Neuronal stem cell (in vitro differentiated cells): ENCODE data around the gene RCOR3.

Experiments
- DNase-seq: peaks from one replicate; pipeline ENCODE4 v3.0.0-alpha.2; 2013; ENCODE audit warnings: low spot score
- H2AFZ ChIP-seq: one replicate; pipeline ENCODE4 v1.6.1; 2013; ENCODE audit warnings: mild to moderate bottlenecking, low read length, inconsistent platforms
- H2AK5ac ChIP-seq: 2 replicates; pipeline ENCODE4 v1.6.1; 2013; ENCODE audit warnings: low read depth, mild to moderate bottlenecking, inconsistent platforms, low read length, moderate library complexity, mixed read lengths
- H2BK120ac ChIP-seq: 2 replicates; pipeline ENCODE4 v1.6.1; 2013; ENCODE audit warnings: low read depth, mild to moderate bottlenecking, inconsistent platforms, low read length, moderate library complexity, mixed read lengths
- H2BK12ac ChIP-seq: one replicate; pipeline ENCODE4 v1.6.1; 2013; ENCODE audit warnings: low read length, inconsistent platforms
- H2BK15ac ChIP-seq: 2 replicates; pipeline ENCODE4 v1.6.1; 2013; ENCODE audit warnings: mild to moderate bottlenecking, low read length, inconsistent platforms, mixed read lengths
- H2BK5ac ChIP-seq: one replicate; pipeline ENCODE4 v1.6.1; 2013; ENCODE audit warnings: inconsistent platforms, mild to moderate bottlenecking, low read length, moderate library complexity
- H3K14ac ChIP-seq: one replicate; pipeline ENCODE4 v1.6.1; 2013; ENCODE audit warnings: low read length, inconsistent platforms
- H3K18ac ChIP-seq: 2 replicates; pipeline ENCODE4 v1.6.1; 2013; ENCODE audit warnings: low read length, inconsistent platforms
- H3K23ac ChIP-seq: 2 replicates; pipeline ENCODE4 v1.6.1; 2013; ENCODE audit warnings: low read depth, mild to moderate bottlenecking, mixed read lengths, low read length, inconsistent platforms; ENCODE audit not compliant: poor library complexity
- H3K27ac ChIP-seq: replicated peaks from 3 replicates; pipeline ENCODE4 v1.5.1; 2013; ENCODE audit warnings: low read length, inconsistent platforms
- H3K27me3 ChIP-seq, 3 experiments: 2 replicates each; pipeline ENCODE4 v1.6.1; 2013; ENCODE audit warnings: low read length in 3 of 3, mild to moderate bottlenecking in 2 of 3, inconsistent platforms in 1 of 3, low read depth in 1 of 3, mixed read lengths in 1 of 3, moderate library complexity in 1 of 3; ENCODE audit not compliant: control insufficient read depth in 3 of 3, insufficient read depth in 3 of 3
- H3K36me3 ChIP-seq, 2 donors: replicated peaks in 1 of 2; 2 replicates each; pipeline ENCODE4 v1.6.1; 2013; ENCODE audit warnings: low read length in 2 of 2; ENCODE audit not compliant: control insufficient read depth in 2 of 2, insufficient read depth in 2 of 2
- H3K4ac ChIP-seq: 2 replicates; pipeline ENCODE4 v1.6.1; 2013; ENCODE audit warnings: inconsistent platforms, mild to moderate bottlenecking, low read length, moderate library complexity
- H3K4me1 ChIP-seq, 2 donors: 1 replicate in 1 of 2; 2 replicates in 1 of 2; pipeline ENCODE4 v1.6.1; 2013; ENCODE audit warnings: low read length in 2 of 2, low read depth in 1 of 2; ENCODE audit not compliant: control insufficient read depth in 2 of 2, insufficient read depth in 1 of 2
- H3K4me2 ChIP-seq: one replicate; pipeline ENCODE4 v1.6.1; 2013; ENCODE audit warnings: mild to moderate bottlenecking, low read length, inconsistent platforms; ENCODE audit not compliant: insufficient read depth, poor library complexity, severe bottlenecking
- H3K4me3 ChIP-seq, 2 donors: 2 replicates each; pipeline ENCODE4 v1.5.1; 2013; ENCODE audit warnings: low read length in 2 of 2, mild to moderate bottlenecking in 2 of 2, inconsistent platforms in 1 of 2, moderate library complexity in 1 of 2
- H3K79me1 ChIP-seq: one replicate; pipeline ENCODE4 v1.6.1; 2013; ENCODE audit warnings: low read depth, mild to moderate bottlenecking, inconsistent platforms, low read length, moderate library complexity
- H3K9ac ChIP-seq: one replicate; pipeline ENCODE4 v1.6.1; 2013; ENCODE audit warnings: mild to moderate bottlenecking, low read depth, low read length, inconsistent platforms; ENCODE audit not compliant: poor library complexity
- H3K9me3 ChIP-seq, 2 donors: replicated peaks in 1 of 2; 2 replicates each; pipeline versions ENCODE3 to v1.6.1; 2013; ENCODE audit warnings: low read length in 2 of 2, mild to moderate bottlenecking in 2 of 2, inconsistent platforms in 1 of 2, low read depth in 1 of 2, mixed read lengths in 1 of 2, moderate library complexity in 1 of 2; ENCODE audit not compliant: control insufficient read depth in 2 of 2, insufficient read depth in 1 of 2
- H4K8ac ChIP-seq: one replicate; pipeline ENCODE4 v1.6.1; 2013; ENCODE audit warnings: low read depth, mild to moderate bottlenecking, inconsistent platforms, low read length, moderate library complexity
- H4K91ac ChIP-seq: one replicate; pipeline ENCODE4 v1.6.1; 2013; ENCODE audit warnings: low read length, low read depth, mild to moderate bottlenecking, inconsistent platforms; ENCODE audit not compliant: poor library complexity
- WGBS, 2 donors: extraction: QIAGEN DNeasy Blood & Tissue Kit; methylation state at CpG; one replicate each; pipeline ENCODE4 v1.1.7; 2013; ENCODE audit warnings: missing lambda C conversion rate in 2 of 2, mixed read lengths in 1 of 2; ENCODE audit not compliant: insufficient read length in 2 of 2, insufficient replicate concordance in 1 of 2; ENCODE audit errors: extremely low coverage in 2 of 2; 5-methylcytosine and 5-hydroxymethylcytosine counted together

Gene RCOR3

DNA sequence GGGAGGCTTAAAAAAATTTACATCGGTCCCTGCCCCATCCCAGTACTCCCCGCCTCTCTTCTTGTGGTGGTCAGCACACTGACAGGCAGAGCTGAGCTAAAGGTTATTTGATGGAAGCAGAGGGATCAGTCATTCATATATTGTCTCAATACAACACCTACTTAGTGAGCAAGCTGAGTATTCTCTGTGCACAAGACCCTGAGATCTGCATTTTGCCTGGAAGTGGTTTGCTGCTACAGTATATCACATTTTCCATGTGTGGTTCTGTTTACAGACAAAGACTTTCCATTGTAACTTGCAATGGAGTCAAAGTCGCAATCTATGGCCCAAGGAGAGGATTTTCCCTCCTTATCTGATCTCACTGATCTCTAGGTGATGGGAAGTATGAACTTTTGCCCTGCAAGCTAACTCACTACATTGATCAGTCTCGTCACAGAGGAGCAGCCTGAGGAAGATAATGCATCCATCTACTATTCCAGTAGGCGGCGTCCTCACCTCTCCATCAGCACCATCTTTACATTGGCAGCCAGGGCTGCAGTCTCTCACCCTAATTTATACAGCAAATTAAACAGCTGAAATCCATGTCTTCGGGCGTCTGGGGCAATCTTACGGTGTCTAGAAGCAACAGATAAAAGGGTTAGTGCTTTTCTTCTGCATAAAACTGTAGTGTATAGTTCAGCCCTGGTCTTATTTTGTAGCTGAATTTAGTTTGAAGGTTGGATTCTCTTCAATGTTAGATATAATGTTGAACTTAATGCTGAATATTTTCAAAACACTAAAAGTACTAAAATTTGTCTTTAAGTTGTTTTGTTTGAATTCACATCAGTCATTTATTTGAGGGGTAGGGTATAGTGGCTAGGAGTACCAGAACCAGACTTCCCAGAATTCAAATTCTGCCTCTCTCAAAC, 64.2 kb downstream of the RCOR3 start:
- H3K79me1 ChIP-seq, result no peaks in the 10 kb centered on the region
- H2BK5ac ChIP-seq, result no peak overlapping the region
- no peak overlapping the region for H3K4me2 ChIP-seq
- no CpG with 5 or more reads among the region's 9 CpGs for WGBS, 2 donors
- H3K18ac ChIP-seq, result no peak overlapping the region
- no peak overlapping the region for H4K91ac ChIP-seq
- H3K27ac ChIP-seq, result no peak overlapping the region
- H3K36me3 ChIP-seq, result no peaks in the 10 kb centered on the region
- H4K8ac ChIP-seq, result no peak overlapping the region
- peaks cover 0 to 24% (median 0%) of the 10 kb centered on the region in 3 experiments for H3K27me3 ChIP-seq
- no peak overlapping the region for H2AK5ac ChIP-seq
- no peak overlapping the region for H2BK15ac ChIP-seq
- no peak overlapping the region for H3K4ac ChIP-seq
- H3K4me3 ChIP-seq, result no peak overlapping the region
- H2AFZ ChIP-seq, result peak overlapping the region; percentile 73
- no peak overlapping the region for H3K14ac ChIP-seq
- peaks cover 0 to 8% of the 10 kb centered on the region in 2 donors for H3K9me3 ChIP-seq
- peaks cover 2 to 5% of the 10 kb centered on the region in 2 donors for H3K4me1 ChIP-seq
- no peak overlapping the region for H2BK120ac ChIP-seq
- DNase-seq, result peak; percentile 51
- H3K23ac ChIP-seq, result no peak overlapping the region
- no peak overlapping the region for H2BK12ac ChIP-seq
- no peak overlapping the region for H3K9ac ChIP-seq

DNA sequence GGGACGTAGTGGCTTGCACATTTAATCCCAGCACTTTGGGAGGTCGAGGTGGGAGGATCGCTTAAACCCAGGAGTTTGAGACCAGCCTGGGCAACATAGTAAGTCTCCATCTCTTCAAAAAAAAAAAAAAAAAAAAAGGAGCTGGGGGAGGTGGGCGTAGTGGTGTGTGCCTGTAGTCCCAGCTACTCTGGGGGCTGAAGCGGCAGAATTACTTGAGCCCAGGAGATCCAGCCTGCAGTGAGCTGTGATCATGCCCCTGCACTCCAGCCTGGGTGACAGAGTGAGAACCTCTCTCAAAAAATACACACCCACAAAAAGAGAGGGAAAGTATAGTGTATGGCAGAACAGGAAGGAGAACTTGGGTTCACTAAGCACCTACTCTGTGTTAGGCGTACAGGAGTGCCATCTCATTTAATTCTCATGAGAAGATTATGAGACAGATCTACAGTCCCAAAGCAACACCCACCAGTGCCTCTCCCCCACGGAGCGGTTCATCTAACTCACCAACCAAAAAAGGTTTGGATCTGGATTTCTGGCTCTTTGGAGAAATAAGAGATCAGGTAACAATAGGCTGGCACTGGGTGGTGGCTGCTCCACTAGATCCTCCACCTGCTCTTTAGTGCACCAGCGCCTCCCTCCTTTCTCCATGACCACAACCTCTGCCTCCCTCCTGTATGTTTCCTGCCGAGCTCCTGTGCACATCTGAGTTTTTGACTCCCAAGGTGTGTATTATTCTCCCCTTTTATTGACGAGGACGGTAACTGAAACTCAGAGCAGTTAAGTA, 66.0 kb downstream of the RCOR3 start:
- no peak overlapping the region for H4K91ac ChIP-seq
- no peak overlapping the region for H2BK5ac ChIP-seq
- H3K27ac ChIP-seq, result no peak overlapping the region
- peaks cover 0 to 8% of the 10 kb centered on the region in 2 donors for H3K9me3 ChIP-seq
- peaks cover 2 to 8% of the 10 kb centered on the region in 2 donors for H3K4me1 ChIP-seq
- no peak overlapping the region for H3K14ac ChIP-seq
- no peak overlapping the region for H2AFZ ChIP-seq
- H3K4ac ChIP-seq, result no peak overlapping the region
- H2BK12ac ChIP-seq, result no peak overlapping the region
- no peak overlapping the region for H4K8ac ChIP-seq
- no peak for DNase-seq
- H2BK120ac ChIP-seq, result no peak overlapping the region
- peaks cover 0 to 35% (median 0%) of the 10 kb centered on the region in 3 experiments for H3K27me3 ChIP-seq
- no peak overlapping the region for H3K4me3 ChIP-seq
- peaks cover 3% of the 10 kb centered on the region for H3K79me1 ChIP-seq
- H3K18ac ChIP-seq, result no peak overlapping the region
- H3K36me3 ChIP-seq, result no peaks in the 10 kb centered on the region
- WGBS, 2 donors, result no CpG with 5 or more reads among the region's 12 CpGs
- H3K9ac ChIP-seq, result no peak overlapping the region
- no peak overlapping the region for H3K4me2 ChIP-seq
- H2AK5ac ChIP-seq, result no peak overlapping the region
- no peak overlapping the region for H3K23ac ChIP-seq
- no peak overlapping the region for H2BK15ac ChIP-seq

DNA sequence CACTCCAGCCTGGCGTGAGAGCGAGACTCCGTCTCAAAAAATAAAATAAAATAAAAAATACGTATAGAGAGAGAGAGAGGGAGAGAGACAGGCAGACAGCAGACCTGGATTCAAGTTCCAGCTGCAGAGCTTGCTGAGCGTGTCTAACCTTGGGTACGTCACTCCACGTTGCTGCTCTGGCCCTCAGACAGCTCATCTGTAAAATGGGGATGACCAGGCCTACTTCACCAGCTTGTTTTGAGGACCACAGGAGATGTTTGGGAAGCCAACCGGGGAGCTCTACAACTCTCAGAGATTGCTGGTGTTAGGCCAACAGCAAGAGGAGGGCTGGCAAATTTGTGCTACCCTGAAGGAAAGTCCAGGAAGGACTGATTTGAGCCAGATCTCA, 67.0 kb downstream of the RCOR3 start:
- Histone ChIP-seq H2AK5ac (no peak overlapping the region), H3K4me3 (peak overlapping the region; percentile 43 to 56), H4K91ac (no peak overlapping the region), H2BK15ac (no peak overlapping the region), H3K27ac (no peak overlapping the region), H3K36me3 (no peaks in the 10 kb centered on the region), H3K4ac (no peak overlapping the region), H3K9ac (no peak overlapping the region), H2BK120ac (no peak overlapping the region), H3K4me2 (peak overlapping the region; percentile 82), H2AFZ (peak overlapping the region; percentile 89), H3K23ac (no peak overlapping the region), H3K27me3 (peaks cover 0 to 35% (median 0%) of the 10 kb centered on the region in 3 experiments), H3K14ac (no peak overlapping the region), H3K9me3 (peaks cover 0 to 8% of the 10 kb centered on the region in 2 donors), H3K79me1 (peaks cover 3% of the 10 kb centered on the region), H3K4me1 (peaks cover 2 to 9% of the 10 kb centered on the region in 2 donors), H2BK12ac (no peak overlapping the region), H2BK5ac (no peak overlapping the region), H3K18ac (no peak overlapping the region), H4K8ac (no peak overlapping the region)
- no CpG with 5 or more reads among the region's 8 CpGs for WGBS, 2 donors
- DNase-seq, result no peak
